Naive thymus-derived CD4-positive, alpha-beta T cell (primary cell): Measurements from ENCODE around the gene ARRDC4. TPM values are rescaled to one million over a fixed set of nuclear protein-coding genes. Genes with fewer than 3 reads are reported as not detected.
A peak's percentile ranks its signal among the peaks of the same experiment; 100 is the strongest.

ENCODE experiments used
- ATAC-seq: fragments of 150-1000 bp; cut with Tn5 transposase; 2 replicates; pipeline ENCODE4 v1.10.0; 2021; ENCODE audit warnings: mild to moderate bottlenecking, moderate library complexity
- CTCF ChIA-PET: fragments of 350-600 bp; sonication (Branson Sonifier 250); formaldehyde crosslinking; loops from one replicate; lab custom pipeline; 2021; ENCODE audit warnings: antibody characterized with exemption; lab: Charles Lee
- POLR2A ChIA-PET: fragments of 350-600 bp; sonication (Branson Sonifier 250); formaldehyde crosslinking; loops from one replicate; lab custom pipeline; 2021; ENCODE audit warnings: antibody characterized with exemption, inconsistent platforms; lab: Charles Lee
- DNase-seq, 9 donors: peaks; one replicate each; pipeline versions ENCODE4 v3.0.0 to v3.0.0-alpha.2; 2020 to 2022; ENCODE audit warnings: mixed read lengths in 1 of 9
- H3K27ac ChIP-seq: one replicate; pipeline ENCODE4 v1.7.0; 2013; ENCODE audit warnings: mild to moderate bottlenecking, low read depth, low read length, moderate library complexity
- H3K27me3 ChIP-seq, 2 donors: one replicate each; pipeline ENCODE4 v1.7.0; 2013; ENCODE audit warnings: low read length in 2 of 2, mild to moderate bottlenecking in 2 of 2, moderate library complexity in 2 of 2; ENCODE audit not compliant: control insufficient read depth in 2 of 2, insufficient read depth in 2 of 2
- H3K36me3 ChIP-seq, 3 experiments: 1 replicate in 2 of 3; 2 replicates in 1 of 3; pipeline ENCODE4 v1.7.0; 2013; ENCODE audit warnings: low read length in 3 of 3, mild to moderate bottlenecking in 3 of 3, moderate library complexity in 1 of 3; ENCODE audit not compliant: insufficient read depth in 3 of 3, control insufficient read depth in 2 of 3
- H3K4me1 ChIP-seq, 2 donors: one replicate each; pipeline ENCODE4 v1.7.0; 2013; ENCODE audit warnings: low read length in 2 of 2, mild to moderate bottlenecking in 2 of 2, moderate library complexity in 1 of 2; ENCODE audit not compliant: control insufficient read depth in 2 of 2, insufficient read depth in 2 of 2
- H3K4me3 ChIP-seq: 2 replicates; pipeline ENCODE4 v1.7.0; 2013; ENCODE audit warnings: mild to moderate bottlenecking, low read length
- H3K9me3 ChIP-seq, 3 experiments: 1 replicate in 2 of 3; 2 replicates in 1 of 3; pipeline ENCODE4 v1.7.0; 2013; ENCODE audit warnings: low read length in 3 of 3; ENCODE audit not compliant: control insufficient read depth in 2 of 3
- H3K27ac Mint-ChIP-seq, 9 donors: one replicate each; pipeline ENCODE4 v1.8.0; 2020 to 2022; ENCODE audit warnings: mixed read lengths in 9 of 9, mild to moderate bottlenecking in 8 of 9, moderate library complexity in 5 of 9, inconsistent platforms in 2 of 9
- H3K27me3 Mint-ChIP-seq, 5 donors: one replicate each; pipeline ENCODE4 v1.8.0; 2021 to 2022; ENCODE audit warnings: mixed read lengths in 5 of 5, mild to moderate bottlenecking in 1 of 5
- H3K36me3 Mint-ChIP-seq, 5 donors: one replicate each; pipeline ENCODE4 v1.8.0; 2020 to 2022; ENCODE audit warnings: mixed read lengths in 5 of 5, mild to moderate bottlenecking in 3 of 5, inconsistent platforms in 1 of 5
- H3K4me1 Mint-ChIP-seq, 7 donors: one replicate each; pipeline ENCODE4 v1.8.0; 2020 to 2022; ENCODE audit warnings: mixed read lengths in 7 of 7, mild to moderate bottlenecking in 3 of 7, inconsistent platforms in 1 of 7
- H3K4me3 Mint-ChIP-seq, 10 donors: one replicate each; pipeline ENCODE4 v1.8.0; 2020 to 2022; ENCODE audit warnings: mild to moderate bottlenecking in 10 of 10, mixed read lengths in 10 of 10, moderate library complexity in 6 of 10, inconsistent platforms in 2 of 10
- H3K9me3 Mint-ChIP-seq, 11 donors: one replicate each; pipeline ENCODE4 v1.8.0; 2020 to 2022; ENCODE audit warnings: mixed read lengths in 11 of 11, mild to moderate bottlenecking in 4 of 11, inconsistent platforms in 1 of 11, moderate library complexity in 1 of 11
- intact Hi-C, 2 donors: fragments of 100-400 bp; cut with micrococcal nuclease; formaldehyde crosslinking; loops; one replicate each; pipeline ENCODE4 v1.15.1; 2023
- polyA plus RNA-seq, 2 donors: library from polyadenylated mRNA; unstranded; fragments of 300-500 nt; fragmentation: Illumina TruSeq; gene quantifications; one replicate each; pipeline ENCODE4 v1.2.3, GENCODE V29; 2021
- total RNA-seq, 6 experiments: library from RNA in 5 of 6; stranded (reverse) in 5 of 6; gene quantifications; 1 replicate in 5 of 6; 2 replicates in 1 of 6; pipeline ENCODE4 v1.2.3 and lab custom pipeline; 2021 to 2026

Gene ARRDC4
- total and polyA plus RNA-seq, 7 experiments from 2014 or later: 0.59 to 6.8 (median 0.90) TPM

- Mint-ChIP-seq H3K4me1 (peaks cover 4 to 17% (median 9%) of the 10 kb centered on the region in 7 donors), H3K4me3 (no peak overlapping the region), H3K27ac (no peak overlapping the region), H3K27me3 (peaks cover 0 to 3% (median 0%) of the 10 kb centered on the region in 5 donors), H3K36me3 (peaks cover 2 to 22% (median 9%) of the 10 kb centered on the region in 5 donors), H3K9me3 (peaks cover 0 to 1% (median 0%) of the 10 kb centered on the region in 11 donors)
- intact Hi-C loops: no loop called here
- POLR2A ChIA-PET: no interaction called here
- CTCF ChIA-PET: no interaction called here
- peaks cover 0 to 6% of the 10 kb centered on the region in 2 donors for H3K4me1 ChIP-seq
- DNase-seq: no peak
- H3K36me3 ChIP-seq: peaks cover 0 to 6% (median 0%) of the 10 kb centered on the region in 3 experiments
- no peak for ATAC-seq
- H3K4me3 ChIP-seq: no peak overlapping the region
- H3K9me3 ChIP-seq: no peaks in the 10 kb centered on the region
- no peaks in the 10 kb centered on the region for H3K27me3 ChIP-seq
- no peak overlapping the region for H3K27ac ChIP-seq
These were observed 15.6 kb downstream of the ARRDC4 start for GRCh38 chr15:97976129-97976528.

GRCh38 chr15:97976766-97977503 is 16.4 kb downstream of the ARRDC4 start:
- intact Hi-C loops: no loop called here
- POLR2A ChIA-PET: no interaction called here
- CTCF ChIA-PET: interaction anchor here (0.6 kb wide), 1 partner anchor 11 kb away, joined by 3 read pairs; no protein-coding TSS in a partner anchor

GRCh38 chr15:97977734-97978133 is 17.2 kb downstream of the ARRDC4 start:
- intact Hi-C loops: no loop called here
- peaks cover 0 to 12% of the 10 kb centered on the region in 2 donors for H3K4me1 ChIP-seq
- ChIA-PET CTCF (no interaction called here), POLR2A (no interaction called here)
- no peak overlapping the region for H3K4me3 ChIP-seq
- peaks cover 0 to 7% (median 2%) of the 10 kb centered on the region in 5 donors for H3K36me3 Mint-ChIP-seq
- peaks cover 9 to 26% (median 17%) of the 10 kb centered on the region in 7 donors for H3K4me1 Mint-ChIP-seq
- no peaks in the 10 kb centered on the region for H3K36me3 ChIP-seq
- no peak overlapping the region for H3K27ac ChIP-seq
- H3K9me3 ChIP-seq: no peaks in the 10 kb centered on the region
- DNase-seq (no peak), ATAC-seq (no peak)
- H3K4me3 Mint-ChIP-seq: no peak overlapping the region
- no peak overlapping the region for H3K27ac Mint-ChIP-seq
- peaks cover 0 to 1% (median 0%) of the 10 kb centered on the region in 11 donors for H3K9me3 Mint-ChIP-seq
- H3K27me3 Mint-ChIP-seq: peaks cover 0 to 3% (median 0%) of the 10 kb centered on the region in 5 donors
- H3K27me3 ChIP-seq: no peaks in the 10 kb centered on the region

More at GRCh38 chr15:97976766-97977503, 16.4 kb downstream of the ARRDC4 start:
- H3K4me3 Mint-ChIP-seq: no peak overlapping the region
- Histone ChIP-seq H3K36me3 (no peaks in the 10 kb centered on the region), H3K4me3 (no peak overlapping the region), H3K27ac (no peak overlapping the region), H3K27me3 (no peaks in the 10 kb centered on the region), H3K9me3 (no peaks in the 10 kb centered on the region), H3K4me1 (peaks cover 0 to 12% of the 10 kb centered on the region in 2 donors)
- H3K36me3 Mint-ChIP-seq: peaks cover 0 to 14% (median 4%) of the 10 kb centered on the region in 5 donors
- peaks cover 0 to 1% (median 0%) of the 10 kb centered on the region in 11 donors for H3K9me3 Mint-ChIP-seq
- no peak for DNase-seq
- no peak overlapping the region for H3K27ac Mint-ChIP-seq
- no peak for ATAC-seq
- H3K4me1 Mint-ChIP-seq: peaks cover 9 to 25% (median 16%) of the 10 kb centered on the region in 7 donors
- peaks cover 0 to 3% (median 0%) of the 10 kb centered on the region in 5 donors for H3K27me3 Mint-ChIP-seq

GRCh38 chr15:97978401-97979139 is 18.1 kb downstream of the ARRDC4 start:
- H3K4me1 Mint-ChIP-seq: peaks cover 9 to 26% (median 17%) of the 10 kb centered on the region in 7 donors
- intact Hi-C loops: no loop called here
- H3K4me3 Mint-ChIP-seq: no peak overlapping the region
- ATAC-seq: peak; percentile 52
- H3K36me3 Mint-ChIP-seq: no peaks in the 10 kb centered on the region
- H3K27ac Mint-ChIP-seq: peak overlapping the region in 2 of 9 donors; percentile 25 to 32
- Histone ChIP-seq H3K4me3 (no peak overlapping the region), H3K27ac (no peak overlapping the region), H3K36me3 (no peaks in the 10 kb centered on the region), H3K4me1 (peaks cover 0 to 12% of the 10 kb centered on the region in 2 donors), H3K27me3 (no peaks in the 10 kb centered on the region), H3K9me3 (no peaks in the 10 kb centered on the region)
- H3K27me3 Mint-ChIP-seq: peaks cover 0 to 3% (median 0%) of the 10 kb centered on the region in 5 donors
- POLR2A ChIA-PET: interaction anchor here (0.5 kb wide), 1 partner anchor 21 kb away, joined by 4 read pairs; no protein-coding TSS in a partner anchor
- H3K9me3 Mint-ChIP-seq: peaks cover 0 to 1% (median 0%) of the 10 kb centered on the region in 11 donors
- CTCF ChIA-PET: no interaction called here
- DNase-seq: no peak

- Mint-ChIP-seq H3K4me1 (peaks cover 9 to 28% (median 17%) of the 10 kb centered on the region in 7 donors), H3K36me3 (no peaks in the 10 kb centered on the region), H3K4me3 (no peak overlapping the region), H3K27me3 (peaks cover 0 to 3% (median 0%) of the 10 kb centered on the region in 5 donors), H3K9me3 (peaks cover 0 to 1% (median 0%) of the 10 kb centered on the region in 11 donors), H3K27ac (peak overlapping the region in 1 of 9 donors; percentile 32)
- no peak for DNase-seq
- intact Hi-C loops: no loop called here
- H3K4me3 ChIP-seq: no peak overlapping the region
- ChIA-PET POLR2A (interaction anchor here (0.5 kb wide), 1 partner anchor 21 kb away, joined by 4 read pairs; no protein-coding TSS in a partner anchor), CTCF (no interaction called here)
- peaks cover 0 to 12% of the 10 kb centered on the region in 2 donors for H3K4me1 ChIP-seq
- H3K36me3 ChIP-seq: no peaks in the 10 kb centered on the region
- ATAC-seq: no peak
- H3K27ac ChIP-seq: no peak overlapping the region
- no peaks in the 10 kb centered on the region for H3K9me3 ChIP-seq
- H3K27me3 ChIP-seq: no peaks in the 10 kb centered on the region
These were observed 18.6 kb downstream of the ARRDC4 start for GRCh38 chr15:97979140-97979520.

- DNase-seq (peak in 2 of 9 donors; percentile 10 to 13), ATAC-seq (no peak)
- H3K9me3 Mint-ChIP-seq: peaks cover under 1 to 6% (median 2%) of the 10 kb centered on the region in 11 donors
- intact Hi-C loops: no loop called here
- peaks cover 9 to 28% (median 17%) of the 10 kb centered on the region in 7 donors for H3K4me1 Mint-ChIP-seq
- peaks cover 0 to 4% (median 4%) of the 10 kb centered on the region in 5 donors for H3K36me3 Mint-ChIP-seq
- Histone ChIP-seq H3K9me3 (peaks cover 0 to under 1% (median 0%) of the 10 kb centered on the region in 3 experiments), H3K27ac (no peak overlapping the region), H3K36me3 (no peaks in the 10 kb centered on the region), H3K4me3 (no peak overlapping the region), H3K4me1 (peaks cover 0 to 12% of the 10 kb centered on the region in 2 donors), H3K27me3 (no peaks in the 10 kb centered on the region)
- ChIA-PET CTCF (no interaction called here), POLR2A (no interaction called here)
- peak overlapping the region in 5 of 10 donors; percentile 8 to 63 (median 40) for H3K4me3 Mint-ChIP-seq
- H3K27me3 Mint-ChIP-seq: peaks cover 0 to 3% (median 0%) of the 10 kb centered on the region in 5 donors
- peak overlapping the region in 7 of 9 donors; percentile 28 to 79 (median 60) for H3K27ac Mint-ChIP-seq
These were observed 20.6 kb downstream of the ARRDC4 start for GRCh38 chr15:97981058-97981457.
